ENCODE data around the gene SCUBE1.

GRCh38 chr22:43343262-43343669 is at the start of gene SCUBE1:
- TF ChIP-seq CTCF (IDR thresholded peaks at IDR 0.05; ENCODE audit: extremely low read depth in 1 of 2, insufficient read depth in 1 of 2, low read depth in 1 of 2, low read length in 2 of 2): no peak
- TF ChIP-seq POLR2AphosphoS5 (IDR thresholded peaks at IDR 0.05; ENCODE audit: insufficient read depth, low read depth, low read length): no peak
- TF ChIP-seq POLR2A (IDR thresholded peaks at IDR 0.05; ENCODE audit: low read depth, low read length): no peak
- TF ChIP-seq, protein P1, sequence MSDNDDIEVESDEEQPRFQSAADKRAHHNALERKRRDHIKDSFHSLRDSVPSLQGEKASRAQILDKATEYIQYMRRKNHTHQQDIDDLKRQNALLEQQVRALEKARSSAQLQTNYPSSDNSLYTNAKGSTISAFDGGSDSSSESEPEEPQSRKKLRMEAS (IDR thresholded peaks at IDR 0.05; ENCODE audit: insufficient read depth, insufficient read length): no peak
- no peak for TF ChIP-seq FOS (IDR thresholded peaks at IDR 0.05; ENCODE audit: borderline replicate concordance, insufficient read depth, low read length)
- TF ChIP-seq EZH2 (IDR thresholded peaks at IDR 0.05; ENCODE audit: borderline replicate concordance, low read depth, low read length, severe bottlenecking): peak; percentile 3

Measured in endothelial cell of umbilical vein (primary cell).